H1 (cell line): ENCODE measurements around the gene SLC39A11. TPM values are rescaled to one million over a fixed set of nuclear protein-coding genes. Genes with fewer than 3 reads are reported as not detected.

Experiments used
- CTCF ChIA-PET: fragments of 300-600 bp; sonication (Branson Sonifier 250); formaldehyde crosslinking; loops from one replicate; lab custom pipeline; 2021; ENCODE audit not compliant: partially characterized antibody; lab: Charles Lee
- POLR2A ChIA-PET: fragments of 300-600 bp; sonication (Branson Sonifier 250); formaldehyde crosslinking; loops from one replicate; lab custom pipeline; 2021; ENCODE audit warnings: inconsistent platforms; ENCODE audit not compliant: partially characterized antibody; lab: Charles Lee
- DNase-seq, 2 experiments: peaks; one replicate each; pipeline versions ENCODE4 v3.0.0 to v3.0.0-alpha.2; 2010 to 2022; ENCODE audit warnings: low spot score in 2 of 2, low read depth in 1 of 2, mixed read lengths in 1 of 2
- FAIRE-seq: peaks from 2 replicates; lab custom pipeline; 2011; peaks lifted over from hg19 to GRCh38; lab: Jason Lieb, UNC
- H2AFZ ChIP-seq: 2 replicates; pipeline ENCODE4 v1.8.1; 2012; ENCODE audit warnings: low read length, inconsistent platforms
- H2AK5ac ChIP-seq: 2 replicates; pipeline ENCODE4 v1.6.1; 2013; ENCODE audit warnings: low read depth, low read length
- H2BK120ac ChIP-seq: replicated peaks from 2 replicates; pipeline ENCODE3; 2013; ENCODE audit warnings: low read depth, low read length, inconsistent platforms
- H2BK12ac ChIP-seq: 2 replicates; pipeline ENCODE4 v1.6.1; 2013; ENCODE audit warnings: low read depth, low read length
- H2BK15ac ChIP-seq: 2 replicates; pipeline ENCODE4 v1.6.1; 2013; ENCODE audit warnings: low read length
- H2BK20ac ChIP-seq: 2 replicates; pipeline ENCODE4 v1.6.1; 2013; ENCODE audit warnings: low read length
- H2BK5ac ChIP-seq: 2 replicates; pipeline ENCODE4 v1.6.1; 2013; ENCODE audit warnings: low read depth, low read length
- H3K14ac ChIP-seq: 2 replicates; pipeline ENCODE4 v1.6.1; 2013; ENCODE audit warnings: inconsistent platforms; ENCODE audit not compliant: insufficient read length
- H3K18ac ChIP-seq: 2 replicates; pipeline ENCODE4 v1.6.1; 2013; ENCODE audit warnings: low read length; ENCODE audit errors: extremely low read depth
- H3K23ac ChIP-seq: 2 replicates; pipeline ENCODE4 v1.6.1; 2013; ENCODE audit warnings: inconsistent platforms; ENCODE audit not compliant: insufficient read length
- H3K23me2 ChIP-seq: 2 replicates; pipeline ENCODE4 v1.6.1; 2013; ENCODE audit warnings: low read depth, low read length
- H3K27ac ChIP-seq: 2 replicates; pipeline ENCODE4 v1.6.1; 2011; ENCODE audit warnings: low read depth, low read length, inconsistent platforms
- H3K27me3 ChIP-seq, 4 experiments: replicated peaks in 1 of 4; 1 replicate in 1 of 4; 2 replicates in 3 of 4; pipeline versions ENCODE4 v1.6.1 to v1.8.1; 2011 to 2013; ENCODE audit warnings: low read length in 3 of 4, mild to moderate bottlenecking in 3 of 4, inconsistent platforms in 2 of 4, mixed read lengths in 2 of 4, moderate library complexity in 1 of 4; ENCODE audit not compliant: control insufficient read depth in 3 of 4, insufficient read depth in 3 of 4; ENCODE audit errors: extremely low read depth in 1 of 4
- H3K36me3 ChIP-seq, 4 experiments: 2 replicates each; pipeline versions ENCODE4 v1.6.1 to v1.8.1; 2011 to 2013; ENCODE audit warnings: mild to moderate bottlenecking in 4 of 4, low read length in 3 of 4, moderate library complexity in 2 of 4, control low read depth in 1 of 4, inconsistent platforms in 1 of 4; ENCODE audit not compliant: insufficient read depth in 4 of 4, control insufficient read depth in 2 of 4
- H3K4ac ChIP-seq: replicated peaks from 2 replicates; pipeline ENCODE3; 2013; ENCODE audit warnings: low read length, low read depth, mixed read lengths, inconsistent platforms; ENCODE audit not compliant: insufficient read length
- H3K4me1 ChIP-seq, 4 experiments: replicated peaks in 1 of 4; 1 replicate in 1 of 4; 2 replicates in 3 of 4; pipeline versions ENCODE4 v1.6.1 to v1.8.1; 2011 to 2013; ENCODE audit warnings: low read length in 3 of 4, inconsistent platforms in 2 of 4, mixed read lengths in 1 of 4; ENCODE audit not compliant: insufficient read depth in 4 of 4, control insufficient read depth in 3 of 4
- H3K4me2 ChIP-seq, 2 experiments: 2 replicates each; pipeline versions ENCODE4 v1.6.1 to v1.8.1; 2011 to 2013; ENCODE audit warnings: low read depth in 2 of 2, low read length in 2 of 2, control low read depth in 1 of 2, inconsistent platforms in 1 of 2, mild to moderate bottlenecking in 1 of 2; ENCODE audit not compliant: insufficient read depth in 1 of 2
- H3K4me3 ChIP-seq, 4 experiments: fragments of 200-600, 300-600 bp in 1 of 4; sonication (generic), shearing (Covaris generic), sonication (Bioruptor Twin) in 1 of 4; 2 replicates each; pipeline versions ENCODE4 v1.5.1 to v1.8.1; 2011 to 2016; ENCODE audit warnings: low read length in 4 of 4, low read depth in 3 of 4, control low read depth in 2 of 4, inconsistent platforms in 2 of 4, mild to moderate bottlenecking in 2 of 4, mixed read lengths in 1 of 4, moderate library complexity in 1 of 4; ENCODE audit not compliant: insufficient read depth in 2 of 4; ENCODE audit errors: extremely low read depth in 1 of 4
- H3K56ac ChIP-seq: replicated peaks from 2 replicates; pipeline ENCODE3; 2013; ENCODE audit warnings: low read depth, mild to moderate bottlenecking, mixed read lengths, low read length, inconsistent platforms; ENCODE audit not compliant: insufficient read length
- H3K79me1 ChIP-seq: 2 replicates; pipeline ENCODE4 v1.6.1; 2013; ENCODE audit warnings: low read depth, low read length, control low read depth
- H3K79me2 ChIP-seq, 2 experiments: 2 replicates each; pipeline versions ENCODE4 v1.6.1 to v1.8.1; 2012 to 2013; ENCODE audit warnings: low read length in 2 of 2, mild to moderate bottlenecking in 2 of 2, inconsistent platforms in 1 of 2; ENCODE audit not compliant: insufficient read depth in 2 of 2, control insufficient read depth in 1 of 2
- H3K9ac ChIP-seq, 4 experiments: replicated peaks in 1 of 4; 1 replicate in 1 of 4; 2 replicates in 3 of 4; pipeline versions ENCODE4 v1.6.1 to v1.8.1; 2011 to 2013; ENCODE audit warnings: low read depth in 3 of 4, low read length in 3 of 4, control low read depth in 2 of 4, mild to moderate bottlenecking in 2 of 4, moderate library complexity in 2 of 4, inconsistent platforms in 1 of 4; ENCODE audit errors: extremely low read depth in 1 of 4
- H3K9me3 ChIP-seq, 2 experiments: 2 replicates each; pipeline versions ENCODE4 v1.6.1 to v1.8.1; 2012 to 2013; ENCODE audit warnings: mild to moderate bottlenecking in 2 of 2, moderate library complexity in 2 of 2, control low read depth in 1 of 2, inconsistent platforms in 1 of 2, low read depth in 1 of 2, low read length in 1 of 2, mixed read lengths in 1 of 2; ENCODE audit not compliant: insufficient read depth in 2 of 2
- H4K20me1 ChIP-seq, 2 experiments: replicated peaks in 1 of 2; 2 replicates each; pipeline versions ENCODE3 to v1.8.1; 2011 to 2013; ENCODE audit warnings: inconsistent platforms in 2 of 2, low read length in 2 of 2, mild to moderate bottlenecking in 1 of 2; ENCODE audit not compliant: insufficient read depth in 2 of 2, control insufficient read depth in 1 of 2
- H4K5ac ChIP-seq: 2 replicates; pipeline ENCODE4 v1.6.1; 2013; ENCODE audit warnings: low read length, low read depth, mixed read lengths, inconsistent platforms; ENCODE audit not compliant: insufficient read length
- H4K8ac ChIP-seq: 2 replicates; pipeline ENCODE4 v1.8.0; 2013; ENCODE audit warnings: mild to moderate bottlenecking, moderate library complexity, low read length, inconsistent platforms; ENCODE audit not compliant: insufficient read depth; ENCODE audit errors: extremely low read depth
- H4K91ac ChIP-seq: replicated peaks from 2 replicates; pipeline ENCODE3; 2013; ENCODE audit warnings: low read length, mixed read lengths, inconsistent platforms; ENCODE audit not compliant: insufficient read length
- GTF2F1 ChIP-seq: IDR thresholded peaks from 2 replicates; pipeline ENCODE4 v1.6.1; 2012; ENCODE audit warnings: low read depth, low read length, improper control_type of control experiment, borderline replicate concordance
- RFX5 ChIP-seq: IDR thresholded peaks from 2 replicates; pipeline ENCODE4 v1.6.1; 2011; ENCODE audit warnings: low read depth, low read length, improper control_type of control experiment, borderline replicate concordance
- SIRT6 ChIP-seq: IDR thresholded peaks from one replicate; pipeline ENCODE4 v1.7.1; 2012; ENCODE audit warnings: low read length, inconsistent platforms
- TAF1 ChIP-seq: IDR thresholded peaks from 2 replicates; pipeline ENCODE4 v1.6.1; 2011; ENCODE audit warnings: mild to moderate bottlenecking, low read depth, low read length
- TEAD4 ChIP-seq: IDR thresholded peaks from 2 replicates; pipeline ENCODE4 v1.6.1; 2012; ENCODE audit warnings: low read depth, low read length, inconsistent platforms, mixed read lengths
- WGBS, 2 experiments: shearing (Covaris generic) in 1 of 2; methylation state at CpG; one replicate each; pipeline versions ENCODE4 v1.1.6 to v1.1.7; 2013 to 2015; ENCODE audit warnings: low lambda C conversion rate in 2 of 2, mixed read lengths in 2 of 2, inconsistent platforms in 1 of 2, low coverage in 1 of 2, missing lambda C conversion rate in 1 of 2; ENCODE audit not compliant: insufficient replicate concordance in 2 of 2, insufficient coverage in 1 of 2, insufficient read length in 1 of 2; ENCODE audit errors: extremely low coverage in 1 of 2, missing lambda C conversion rate in 1 of 2; 5-methylcytosine and 5-hydroxymethylcytosine counted together
- polyA plus RNA-seq, 7 experiments: library from polyadenylated mRNA; depleted of rRNA in 3 of 7; stranded (reverse) in 5 of 7; unstranded in 2 of 7; fragments of >200 nt in 5 of 7; fragments of 200-250 nt in 2 of 7; gene quantifications; 1 replicate in 5 of 7; 2 replicates in 1 of 7; 4 replicates in 1 of 7; pipeline versions ENCODE4 v1.2.1 to v1.2.3, GENCODE V29; 2011 to 2013; ENCODE audit warnings: missing spikeins in 2 of 7, mixed read lengths in 2 of 7
- total RNA-seq: library from RNA; stranded (reverse); fragmentation: NEBNext Ultra II Directional; extraction: Animal tissue kit (Norgen Biotek cat#: 25700); gene quantifications from 2 replicates; pipeline ENCODE4 v1.2.1, GENCODE V29; 2021

The SLC39A11 gene
- total and polyA plus RNA-seq, 2 of the 8 experiments (the other 6 are each of a cell fraction or from before 2014, with no cell fraction given) = 12.2 to 19.6 TPM

DNA sequence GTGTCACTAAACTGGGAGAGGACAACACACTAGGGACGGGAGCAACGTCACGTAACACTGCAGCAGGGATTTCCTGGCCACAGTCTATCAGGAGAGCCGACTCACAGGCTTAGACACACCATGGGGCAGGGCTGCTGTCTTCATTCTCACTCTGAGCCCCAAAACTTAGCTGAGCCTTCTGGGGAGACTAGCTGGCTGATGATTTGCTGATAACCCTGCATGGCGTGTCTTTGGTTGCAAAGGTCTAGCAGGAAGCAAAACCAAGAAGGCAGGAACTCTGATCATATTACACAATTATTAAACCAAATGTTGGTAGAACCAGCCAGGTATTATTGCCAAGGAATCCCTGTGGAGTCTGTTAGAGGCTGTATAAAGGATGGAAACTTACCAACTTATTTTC lies 345.0 kb downstream of the SLC39A11 start:
- no peak overlapping the region for H2AFZ ChIP-seq
- no peak overlapping the region for H3K9ac ChIP-seq
- no peak overlapping the region for H2BK15ac ChIP-seq
- H2BK12ac ChIP-seq = no peak overlapping the region
- no peaks in the 10 kb centered on the region for H3K23me2 ChIP-seq
- H4K5ac ChIP-seq = no peak overlapping the region
- H3K36me3 ChIP-seq = no peaks in the 10 kb centered on the region
- H2BK20ac ChIP-seq = no peak overlapping the region
- peak overlapping the region; percentile 17 for H3K23ac ChIP-seq
- peaks cover 7 to 10% (median 9%) of the 10 kb centered on the region in 4 experiments; a peak in 5 of 7 replicates for H3K4me1 ChIP-seq
- H4K20me1 ChIP-seq = no peaks in the 10 kb centered on the region
- H2AK5ac ChIP-seq = no peak overlapping the region
- 94% methylated on average over 5 of the region's 5 CpGs; no CpG with 5 or more reads in 1 of the 2 experiments for WGBS, 2 experiments
- ChIA-PET CTCF (interaction anchor here (0.6 to 1.9 kb wide), 6 partner anchors 12 to 508 kb away, joined by 3 to 6 read pairs (median 4); no protein-coding TSS in a partner anchor), POLR2A (no interaction called here)
- H3K79me1 ChIP-seq = no peaks in the 10 kb centered on the region
- no peak overlapping the region for H3K18ac ChIP-seq
- FAIRE-seq = no peak
- H3K9me3 ChIP-seq = no peaks in the 10 kb centered on the region
- H3K56ac ChIP-seq = no peak overlapping the region
- H3K4ac ChIP-seq = no peak overlapping the region
- H4K91ac ChIP-seq = no peak overlapping the region
- H3K4me2 ChIP-seq = no peak overlapping the region
- no peak overlapping the region for H3K14ac ChIP-seq
- no peak overlapping the region for H2BK5ac ChIP-seq
- no peak for TF ChIP-seq SIRT6
- no peak for TF ChIP-seq TEAD4
- TF ChIP-seq TAF1 = no peak
- TF ChIP-seq RFX5 = no peak
- no peak for TF ChIP-seq GTF2F1
- no peak overlapping the region for H3K27ac ChIP-seq
- H2BK120ac ChIP-seq = no peak overlapping the region
- no peak overlapping the region for H3K4me3 ChIP-seq
- no peak for DNase-seq
- no peaks in the 10 kb centered on the region for H3K27me3 ChIP-seq
- no peak overlapping the region for H4K8ac ChIP-seq
- no peaks in the 10 kb centered on the region for H3K79me2 ChIP-seq
